ENCODE results near the gene MDGA2. TPM values are rescaled to one million over a fixed set of nuclear protein-coding genes. Genes with fewer than 3 reads are reported as not detected.

Gene MDGA2
- total and polyA plus RNA-seq, 2 of the 4 experiments (the other 2 are of a cell fraction), result 0.02 TPM; not detected in 1

DNA sequence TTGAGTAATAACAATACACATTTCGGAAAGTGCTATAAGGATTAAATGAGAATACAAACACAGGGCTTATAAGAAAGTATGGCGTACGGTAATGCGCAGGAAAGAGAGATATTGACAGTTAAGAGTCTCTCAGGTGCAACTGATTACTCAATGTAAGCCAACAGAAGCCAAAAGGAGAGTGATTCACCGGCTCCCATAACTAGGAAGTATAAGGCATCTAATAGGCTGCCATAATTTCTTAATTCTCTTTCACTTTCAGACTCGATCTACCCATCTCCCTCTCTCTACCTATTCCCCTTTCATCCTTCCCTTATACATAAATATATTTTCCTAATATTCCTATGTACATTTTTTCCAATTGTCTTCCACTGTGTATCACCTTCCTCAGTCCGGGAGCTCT, 90.0 kb downstream of the MDGA2 start:
- Histone ChIP-seq H3K18ac (ENCODE audit: low read depth, low read length) (no peak overlapping the region), H3K9me1 (ENCODE audit: insufficient read depth, low read length) (no peaks in the 10 kb centered on the region), H3K27ac (ENCODE audit: insufficient read depth, low read length) (no peak overlapping the region), H2AFZ (replicated peaks; ENCODE audit: low read length, poor library complexity) (no peak overlapping the region), H3K27me3 (ENCODE audit: control insufficient read depth, insufficient read depth, low read length) (no peaks in the 10 kb centered on the region), H4K5ac (ENCODE audit: low read depth, low read length) (no peak overlapping the region), H3K56ac (ENCODE audit: extremely low read depth, insufficient read depth, low read length) (no peak overlapping the region), H2AK5ac (ENCODE audit: low read depth, low read length) (no peak overlapping the region), H2BK20ac (ENCODE audit: low read depth, low read length) (no peak overlapping the region), H3K4me3 (ENCODE audit: insufficient read depth, low read depth, low read length) (no peak overlapping the region), H4K91ac (ENCODE audit: insufficient read depth, low read depth, low read length) (no peak overlapping the region), H3K79me1 (ENCODE audit: low read depth in 1 of 2, low read length in 2 of 2) (no peaks in the 10 kb centered on the region), H2BK5ac (ENCODE audit: low read depth, low read length, poor library complexity, severe bottlenecking) (no peak overlapping the region), H3K9me3 (ENCODE audit: control insufficient read depth, insufficient read depth, low read length) (no peaks in the 10 kb centered on the region), H3K36me3 (ENCODE audit: control insufficient read depth, insufficient read depth, low read length) (no peaks in the 10 kb centered on the region), H3K9ac (ENCODE audit: low read depth, low read length) (no peak overlapping the region), H2BK15ac (ENCODE audit: low read depth, low read length) (no peak overlapping the region), H3K4ac (ENCODE audit: low read depth, low read length) (no peak overlapping the region), H4K20me1 (ENCODE audit: insufficient read depth, low read length) (no peaks in the 10 kb centered on the region), H4K8ac (ENCODE audit: low read depth in 2 of 2, low read length in 2 of 2) (no peak overlapping the region), H3K14ac (replicated peaks; ENCODE audit: low read depth, low read length) (no peak overlapping the region), H3K4me1 (ENCODE audit: control insufficient read depth, insufficient read depth, low read length) (no peaks in the 10 kb centered on the region), H3K4me2 (ENCODE audit: low read depth, low read length) (no peak overlapping the region), H2BK120ac (ENCODE audit: low read depth, low read length) (no peak overlapping the region), H2AK9ac (replicated peaks; ENCODE audit: low read depth, low read length, poor library complexity) (no peak overlapping the region), H3K23ac (ENCODE audit: low read depth, low read length) (no peak overlapping the region)
- dilution Hi-C loops (cut with HindIII; ENCODE audit: low sequenced_read_pairs, unreplicated experiment), result no loop called here
- no peak for ATAC-seq (ENCODE audit: low read depth)
- BruUV-seq (replicated peaks), result no TSS peak
- intact Hi-C loops (cut with micrococcal nuclease), result no loop called here
- no peak for DNase-seq
- POLR2A ChIA-PET (ENCODE audit: unreplicated experiment), result no interaction called here
- WGBS, 2 experiments (ENCODE audit: extremely low coverage in 2 of 2, insufficient read length in 1 of 2), result 0 to 100% methylated on average over 1 of the region's 7 CpGs
- CTCF ChIA-PET, result no interaction called here
- TF ChIP-seq POLR2A (IDR thresholded peaks at IDR 0.05; ENCODE audit: low read depth, low read length) (no peak), SMC3 (IDR thresholded peaks at IDR 0.05; ENCODE audit: low read depth, low read length) (no peak), MAZ (IDR thresholded peaks at IDR 0.05; ENCODE audit: borderline replicate concordance, low read depth, low read length) (no peak), RAD21 (IDR thresholded peaks at IDR 0.05; ENCODE audit: low read length) (no peak), MAFK (IDR thresholded peaks at IDR 0.05; ENCODE audit: low read depth, low read length) (no peak), FOS (IDR thresholded peaks at IDR 0.05; ENCODE audit: low read depth, low read length) (no peak), CHD1 (IDR thresholded peaks at IDR 0.05; ENCODE audit: low read depth, low read length) (no peak), BHLHE40 (IDR thresholded peaks at IDR 0.05; ENCODE audit: low read depth, low read length) (no peak)
- TF ChIP-seq, protein P1, sequence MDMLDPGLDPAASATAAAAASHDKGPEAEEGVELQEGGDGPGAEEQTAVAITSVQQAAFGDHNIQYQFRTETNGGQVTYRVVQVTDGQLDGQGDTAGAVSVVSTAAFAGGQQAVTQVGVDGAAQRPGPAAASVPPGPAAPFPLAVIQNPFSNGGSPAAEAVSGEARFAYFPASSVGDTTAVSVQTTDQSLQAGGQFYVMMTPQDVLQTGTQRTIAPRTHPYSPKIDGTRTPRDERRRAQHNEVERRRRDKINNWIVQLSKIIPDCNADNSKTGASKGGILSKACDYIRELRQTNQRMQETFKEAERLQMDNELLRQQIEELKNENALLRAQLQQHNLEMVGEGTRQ (IDR thresholded peaks at IDR 0.05; ENCODE audit: low read depth, low read length), result no peak
- TF ChIP-seq, protein P2, sequence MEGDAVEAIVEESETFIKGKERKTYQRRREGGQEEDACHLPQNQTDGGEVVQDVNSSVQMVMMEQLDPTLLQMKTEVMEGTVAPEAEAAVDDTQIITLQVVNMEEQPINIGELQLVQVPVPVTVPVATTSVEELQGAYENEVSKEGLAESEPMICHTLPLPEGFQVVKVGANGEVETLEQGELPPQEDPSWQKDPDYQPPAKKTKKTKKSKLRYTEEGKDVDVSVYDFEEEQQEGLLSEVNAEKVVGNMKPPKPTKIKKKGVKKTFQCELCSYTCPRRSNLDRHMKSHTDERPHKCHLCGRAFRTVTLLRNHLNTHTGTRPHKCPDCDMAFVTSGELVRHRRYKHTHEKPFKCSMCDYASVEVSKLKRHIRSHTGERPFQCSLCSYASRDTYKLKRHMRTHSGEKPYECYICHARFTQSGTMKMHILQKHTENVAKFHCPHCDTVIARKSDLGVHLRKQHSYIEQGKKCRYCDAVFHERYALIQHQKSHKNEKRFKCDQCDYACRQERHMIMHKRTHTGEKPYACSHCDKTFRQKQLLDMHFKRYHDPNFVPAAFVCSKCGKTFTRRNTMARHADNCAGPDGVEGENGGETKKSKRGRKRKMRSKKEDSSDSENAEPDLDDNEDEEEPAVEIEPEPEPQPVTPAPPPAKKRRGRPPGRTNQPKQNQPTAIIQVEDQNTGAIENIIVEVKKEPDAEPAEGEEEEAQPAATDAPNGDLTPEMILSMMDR (conservative IDR thresholded peaks at IDR 0.05; ENCODE audit: low read depth, low read length), result no peak
- in situ Hi-C loops (cut with MboI; ENCODE audit: low sequenced_read_pairs), result no loop called here

All from IMR-90 (cell line).